ENCODE measurements around the gene TMEM132D. TPM values are rescaled to one million over a fixed set of nuclear protein-coding genes. Genes with fewer than 3 reads are reported as not detected.

TMEM132D gene
- total RNA-seq, 2 donors from 2014 or later, result under 0.01 to 0.26 TPM

DNA sequence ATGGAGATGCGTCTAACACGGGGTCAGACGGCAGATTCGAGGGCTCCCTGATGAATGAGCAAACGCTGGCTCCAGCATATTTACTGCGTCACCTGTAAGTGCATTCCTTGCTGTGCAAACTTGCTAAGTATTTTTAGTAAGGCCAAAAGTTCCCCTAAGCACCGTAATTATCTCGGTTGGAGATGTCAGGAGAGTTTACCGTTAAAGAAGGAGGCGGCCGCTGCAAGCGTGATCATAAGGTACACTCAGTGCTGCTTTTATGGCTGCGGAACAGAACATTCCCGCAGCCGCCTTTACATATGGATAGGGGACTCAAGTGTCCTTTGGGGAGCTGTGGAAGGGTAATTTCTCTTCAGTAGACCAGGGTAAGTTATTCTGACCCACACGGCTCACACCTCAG lies 875.0 kb downstream of the TMEM132D start:
- no peak for DNase-seq

DNA sequence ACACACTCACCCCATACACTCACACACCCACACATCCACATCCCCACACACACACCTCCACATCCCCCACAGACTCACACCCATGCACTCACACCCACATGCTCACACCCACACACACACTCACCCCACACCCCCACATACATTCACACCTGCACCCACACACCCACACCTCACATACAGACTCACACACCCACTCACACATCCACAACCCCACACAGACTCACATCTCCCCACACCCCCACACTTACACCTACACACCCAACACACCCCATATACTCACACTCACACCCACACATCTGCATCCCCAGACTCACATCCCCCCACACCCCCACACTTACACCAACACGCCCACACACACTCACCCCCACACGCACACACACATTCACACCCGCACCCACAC lies 878.8 kb downstream of the TMEM132D start:
- Histone ChIP-seq H3K27me3 (no peaks in the 10 kb centered on the region), H3K4me3 (no peak overlapping the region), H3K36me3 (replicated peaks in 1 of 2; ENCODE audit: insufficient read depth in 1 of 2, low read depth in 2 of 2) (no peaks in the 10 kb centered on the region), H3K9me3 (no peaks in the 10 kb centered on the region), H3K4me1 (no peaks in the 10 kb centered on the region), H3K27ac (no peak overlapping the region)
- no peak for DNase-seq
- WGBS, 2 donors, result 70 to 78% methylated on average over 3 of the region's 3 CpGs
- intact Hi-C loops (cut with DNase I), result no loop called here
- no peak for ATAC-seq
- TF ChIP-seq CTCF (IDR thresholded peaks at IDR 0.05), result no peak
- no peak for TF ChIP-seq POLR2A (IDR thresholded peaks at IDR 0.05)

More for the DNA sequence above, 875.0 kb downstream of the TMEM132D start:
- no peak for ATAC-seq
- WGBS, 2 donors, result 34 to 35% methylated on average over 16 of the region's 16 CpGs
- Histone ChIP-seq H3K4me3 (no peak overlapping the region), H3K9me3 (no peaks in the 10 kb centered on the region), H3K27me3 (no peaks in the 10 kb centered on the region), H3K36me3 (replicated peaks in 1 of 2; ENCODE audit: insufficient read depth in 1 of 2, low read depth in 2 of 2) (no peaks in the 10 kb centered on the region), H3K4me1 (no peaks in the 10 kb centered on the region), H3K27ac (no peak overlapping the region)
- TF ChIP-seq POLR2A (IDR thresholded peaks at IDR 0.05) (no peak), CTCF (IDR thresholded peaks at IDR 0.05) (no peak)
- intact Hi-C loops (cut with DNase I), result no loop called here

Small RNAs within 50 kb of the gene (small RNA-seq; reads per million reads assigned to genes)
- not detected for gene RF02271

Measured in body of pancreas (tissue), 4 donors.